GM19438 (cell line): ENCODE data around the gene ATP2B2.

ENCODE experiments used
- ATAC-seq: cut with Tn5 transposase; IDR thresholded peaks from one replicate; pipeline ENCODE4 v1.9.1; 2021; ENCODE audit warnings: low read depth; ENCODE audit not compliant: unreplicated experiment

The ATP2B2 gene

DNA sequence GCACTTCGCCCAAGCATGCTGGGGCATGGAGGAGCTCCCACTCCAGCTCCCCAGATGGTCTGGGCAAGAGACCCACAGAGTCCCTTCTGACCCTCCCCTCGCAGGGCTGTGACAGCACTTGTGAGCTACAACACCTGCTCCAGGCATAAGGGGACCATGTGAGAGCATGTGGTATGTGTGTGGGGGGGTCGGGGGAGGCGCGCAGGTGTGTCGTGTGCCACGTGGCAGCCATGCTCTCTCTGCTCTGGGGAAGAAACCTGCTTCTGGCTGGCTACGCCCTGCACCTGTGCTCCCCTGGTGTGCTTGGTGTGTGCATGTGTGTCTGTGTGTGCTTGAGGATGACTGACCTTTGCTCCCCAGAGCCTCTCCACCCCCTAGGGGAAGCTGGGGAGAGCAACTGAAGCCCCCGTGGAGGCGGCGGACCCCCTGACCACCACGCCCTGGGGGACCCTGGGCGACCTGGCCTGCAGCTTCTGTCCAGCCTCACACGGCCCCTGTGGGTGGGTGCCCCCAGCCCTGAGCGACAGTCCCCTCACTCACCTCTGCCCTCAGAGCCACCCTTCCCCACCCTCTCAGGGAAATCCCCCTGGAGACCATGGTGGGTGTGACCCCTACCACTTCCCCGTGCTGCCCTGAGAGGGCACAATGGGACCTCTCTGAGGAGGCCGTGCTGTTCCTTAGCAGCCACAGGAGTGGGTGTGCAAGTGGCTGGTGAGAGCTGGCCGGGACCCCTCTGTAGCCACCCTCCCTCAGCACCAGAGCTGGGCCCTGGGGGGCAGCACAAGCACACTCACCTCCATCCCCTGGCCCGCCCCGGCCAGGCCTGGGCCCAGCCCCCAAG lies 167.8 kb downstream of the ATP2B2 start:
- no peak for ATAC-seq

DNA sequence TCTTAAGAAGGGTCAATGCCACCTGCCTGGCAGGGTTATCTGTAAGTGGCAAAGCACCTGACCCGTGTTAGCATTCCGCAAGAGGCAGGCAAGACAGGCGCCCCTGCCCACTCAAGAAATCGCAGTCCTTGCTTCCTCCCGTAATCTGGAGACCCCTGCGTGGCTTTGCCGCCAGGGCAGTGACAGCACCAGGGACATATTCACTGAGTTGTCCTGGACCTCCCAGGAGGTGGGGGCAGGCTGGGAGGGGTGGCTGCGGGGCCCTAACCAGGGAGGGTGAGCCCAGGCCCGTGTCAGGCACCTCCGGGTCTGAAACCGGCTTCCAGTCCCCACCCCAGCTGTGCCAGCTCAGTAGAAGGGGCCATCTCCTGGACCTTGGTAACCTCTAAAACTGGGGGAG lies 168.6 kb downstream of the ATP2B2 start:
- no peak for ATAC-seq

DNA sequence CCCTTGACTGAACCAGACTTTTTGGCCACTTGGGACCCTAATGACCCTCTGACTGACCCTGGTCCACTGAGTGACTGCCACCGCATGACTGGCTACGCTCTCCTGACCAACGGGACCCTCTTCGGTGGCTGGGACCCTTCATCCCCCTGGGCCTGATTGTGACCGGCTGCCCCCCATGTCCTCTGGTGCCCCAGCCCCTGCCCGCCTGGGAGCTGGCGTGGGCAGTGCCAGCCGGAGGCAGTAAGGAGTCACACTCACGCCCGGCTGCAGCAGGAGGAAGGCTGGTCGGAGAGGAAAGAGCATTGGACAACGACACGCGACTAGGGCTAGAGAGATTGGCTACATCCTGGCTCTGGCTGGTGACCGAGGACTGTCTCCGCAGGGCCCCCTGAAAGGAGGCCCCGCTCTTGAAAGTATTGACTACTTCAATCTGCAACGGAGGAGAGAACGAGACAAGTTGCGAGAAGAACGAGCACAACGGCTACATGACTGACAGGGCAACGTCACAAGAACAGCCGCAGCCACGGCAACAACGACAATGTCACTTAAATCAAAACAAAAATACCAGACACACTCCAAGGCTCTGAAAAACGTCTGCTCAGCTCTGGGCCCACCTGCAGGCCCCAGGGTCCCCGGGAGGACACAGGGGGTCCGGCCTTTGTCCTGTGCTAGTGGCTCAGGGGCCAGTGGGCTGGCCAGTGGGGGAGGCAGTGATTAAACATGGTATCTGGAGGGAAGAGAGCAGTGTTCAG lies 169.3 kb downstream of the ATP2B2 start:
- no peak for ATAC-seq

GRCh38 chr3:10335190-10335738 lies 170.1 kb downstream of the ATP2B2 start:
- no peak for ATAC-seq

DNA sequence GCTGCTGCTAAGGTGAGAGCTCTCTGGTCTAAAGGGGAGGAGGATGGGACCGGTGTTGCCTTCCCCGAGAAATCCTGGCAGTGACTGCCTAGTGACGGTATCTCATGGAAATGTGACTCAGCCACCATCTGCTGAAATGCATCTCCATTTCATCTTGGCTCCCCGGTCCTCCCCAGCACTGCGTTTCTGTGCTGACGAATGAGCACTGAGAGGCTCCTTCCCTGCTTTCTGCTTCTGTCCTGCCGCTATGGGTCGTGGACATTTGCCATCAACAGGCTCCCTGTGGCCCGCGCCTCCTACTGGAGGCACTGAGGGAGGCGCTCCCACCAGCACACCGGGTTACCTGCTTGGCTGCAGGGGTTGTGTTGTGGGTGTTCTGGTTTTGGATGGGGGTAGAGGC lies 170.9 kb downstream of the ATP2B2 start:
- no peak for ATAC-seq

- ATAC-seq = no peak
Observed at GRCh38 chr3:10334042-10334441, 171.3 kb downstream of the ATP2B2 start.

GRCh38 chr3:10333349-10333650 lies 172.1 kb downstream of the ATP2B2 start:
- no peak for ATAC-seq

DNA sequence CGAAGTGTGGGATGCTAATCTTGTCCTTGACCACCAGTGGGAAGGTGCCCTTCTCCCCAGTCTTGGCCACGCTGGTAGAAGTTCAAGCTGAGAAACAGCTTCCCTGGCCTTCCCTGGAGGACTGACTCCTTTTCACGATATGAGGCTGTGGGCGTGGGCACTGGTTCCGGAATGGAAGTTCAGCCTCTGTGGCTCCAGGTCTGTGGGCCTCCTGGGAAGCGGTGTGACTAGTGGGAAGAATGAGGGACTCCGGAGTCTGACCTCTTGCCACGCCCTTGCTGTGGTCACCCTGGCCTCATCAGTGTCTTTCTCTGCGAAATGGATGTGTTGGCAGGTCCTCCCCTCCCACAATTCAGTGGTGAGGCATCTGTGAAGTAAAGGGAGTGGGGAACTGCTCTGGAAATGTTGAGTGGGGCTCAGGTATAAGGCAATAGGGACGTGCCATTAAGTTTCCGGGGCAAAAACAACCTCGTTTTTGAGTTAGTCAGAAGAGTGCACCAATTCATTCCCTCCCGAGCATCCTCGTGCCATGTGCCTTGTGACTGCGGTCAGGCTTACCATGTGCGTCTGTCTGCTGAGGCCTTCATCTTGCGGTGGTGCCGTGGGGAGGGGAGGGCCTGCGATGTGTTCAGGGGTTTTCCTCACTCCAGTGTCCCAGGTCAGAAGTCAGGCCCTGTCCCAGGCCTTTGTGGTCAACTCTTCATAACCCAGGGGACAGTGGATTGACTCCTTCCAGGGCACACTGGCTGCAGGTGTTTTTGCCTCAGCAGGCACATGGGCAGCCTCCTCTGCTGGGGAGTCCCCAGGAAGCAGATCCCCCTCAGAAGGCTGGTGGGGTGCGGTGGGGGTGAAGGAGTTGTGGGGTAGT lies 172.7 kb downstream of the ATP2B2 start:
- no peak for ATAC-seq

GRCh38 chr3:10331320-10331719 lies 174.1 kb downstream of the ATP2B2 start:
- no peak for ATAC-seq

GRCh38 chr3:10330319-10330718 lies 175.1 kb downstream of the ATP2B2 start:
- no peak for ATAC-seq

GRCh38 chr3:10329495-10330015 lies 175.8 kb downstream of the ATP2B2 start:
- ATAC-seq = no peak

- no peak for ATAC-seq
Observed at GRCh38 chr3:10328460-10329071, 176.8 kb downstream of the ATP2B2 start.

GRCh38 chr3:10327592-10327991 lies 177.8 kb downstream of the ATP2B2 start:
- no peak for ATAC-seq

DNA sequence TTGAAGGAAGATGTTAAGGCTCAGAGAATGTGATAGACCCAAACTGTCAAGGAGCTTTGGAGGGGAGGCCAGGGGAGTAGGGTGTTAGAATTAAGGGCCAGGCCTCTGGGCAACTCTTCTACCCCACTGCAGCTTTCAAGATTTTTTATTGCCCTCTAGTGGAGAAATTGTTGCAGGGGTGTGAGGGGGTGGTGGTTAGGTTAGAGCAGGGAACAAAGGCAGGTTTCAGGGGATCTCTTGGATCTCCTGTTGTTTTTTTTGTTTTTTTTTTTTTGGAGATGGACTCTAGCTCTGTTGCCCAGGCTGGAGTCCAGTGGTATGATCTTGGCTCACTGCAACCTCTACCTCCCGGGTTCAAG lies 183.1 kb downstream of the ATP2B2 start:
- no peak for ATAC-seq

DNA sequence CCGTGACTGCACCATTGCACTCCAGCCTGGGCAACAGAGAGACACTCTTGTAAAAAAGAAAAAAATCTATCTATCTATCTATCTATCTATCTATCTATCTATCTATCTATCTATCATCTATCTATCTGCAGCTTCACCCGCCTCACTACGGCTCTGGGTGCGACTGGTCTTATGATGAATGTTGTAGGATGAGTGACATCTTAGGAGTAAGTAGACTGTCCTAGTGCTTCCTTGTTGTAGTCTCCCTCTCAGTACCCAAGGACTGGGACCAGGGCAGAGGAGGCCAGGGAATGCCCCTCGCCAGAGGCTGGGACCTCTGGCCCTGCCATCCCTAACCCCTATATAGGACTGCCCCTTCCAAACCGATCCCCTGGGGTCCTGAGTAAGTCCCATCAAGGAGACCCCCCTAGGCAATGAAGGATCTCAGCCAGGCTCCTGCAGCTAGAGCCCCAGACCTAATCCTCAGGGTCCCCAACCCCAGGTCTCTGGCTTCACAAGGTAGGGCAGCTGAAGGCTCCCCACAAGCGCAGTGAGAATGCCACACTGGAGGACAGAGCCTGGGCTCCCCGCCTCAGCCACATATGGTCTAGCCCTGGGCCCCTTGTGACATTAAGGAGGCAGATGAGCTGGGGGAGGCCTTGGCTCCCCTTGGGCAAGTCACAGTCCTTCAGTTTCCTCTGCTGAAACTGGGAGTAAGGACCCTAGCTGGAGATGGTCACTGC lies 183.6 kb downstream of the ATP2B2 start:
- no peak for ATAC-seq

GRCh38 chr3:10320320-10320677 lies 185.1 kb downstream of the ATP2B2 start:
- ATAC-seq = no peak

- no peak for ATAC-seq
Observed at GRCh38 chr3:10319804-10320203, 185.6 kb downstream of the ATP2B2 start.

DNA sequence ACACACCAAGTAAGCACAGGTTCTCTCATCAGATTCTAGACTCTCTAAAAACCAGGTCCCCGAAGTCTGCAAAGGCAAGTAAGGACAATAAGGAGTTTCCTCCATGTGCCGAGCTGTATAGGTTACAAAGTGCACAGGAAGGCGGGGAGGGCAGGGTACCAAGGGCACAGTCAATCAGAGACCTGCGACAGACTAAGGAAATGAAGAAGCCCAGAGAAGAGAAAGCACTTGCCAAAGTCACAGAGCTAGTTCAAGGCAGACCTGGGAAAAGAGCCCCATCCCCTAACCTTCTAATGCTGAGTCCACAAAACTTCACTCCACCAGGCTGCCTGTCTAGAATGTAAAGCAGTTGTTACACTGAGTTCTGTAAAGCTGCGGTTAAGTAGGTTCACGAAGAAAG lies 186.1 kb downstream of the ATP2B2 start:
- ATAC-seq = no peak

DNA sequence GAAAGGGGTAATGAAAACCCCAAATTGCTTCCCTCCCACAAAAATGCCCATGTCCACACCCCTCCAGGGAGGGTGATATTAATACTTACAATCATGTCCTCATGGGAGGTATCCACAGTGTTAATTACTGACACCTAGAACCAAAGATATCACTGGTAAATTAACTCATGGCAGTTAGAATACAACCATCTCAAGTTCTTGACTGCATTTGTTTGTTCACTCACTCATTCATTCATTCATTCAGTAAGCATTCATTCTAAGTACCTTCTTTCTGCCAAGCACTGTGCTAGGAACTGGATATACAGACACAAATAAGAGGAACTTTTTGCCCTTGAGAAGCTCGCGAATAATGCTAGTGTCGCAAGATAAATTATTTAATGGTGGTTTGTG lies 187.4 kb downstream of the ATP2B2 start:
- ATAC-seq = no peak
